Measurements from ENCODE around the gene PKP2. TPM values are rescaled to one million over a fixed set of nuclear protein-coding genes. Genes with fewer than 3 reads are reported as not detected.

PKP2 gene
- total RNA-seq, 2 experiments from 2014 or later, result 0.18 to 0.60 TPM

DNA sequence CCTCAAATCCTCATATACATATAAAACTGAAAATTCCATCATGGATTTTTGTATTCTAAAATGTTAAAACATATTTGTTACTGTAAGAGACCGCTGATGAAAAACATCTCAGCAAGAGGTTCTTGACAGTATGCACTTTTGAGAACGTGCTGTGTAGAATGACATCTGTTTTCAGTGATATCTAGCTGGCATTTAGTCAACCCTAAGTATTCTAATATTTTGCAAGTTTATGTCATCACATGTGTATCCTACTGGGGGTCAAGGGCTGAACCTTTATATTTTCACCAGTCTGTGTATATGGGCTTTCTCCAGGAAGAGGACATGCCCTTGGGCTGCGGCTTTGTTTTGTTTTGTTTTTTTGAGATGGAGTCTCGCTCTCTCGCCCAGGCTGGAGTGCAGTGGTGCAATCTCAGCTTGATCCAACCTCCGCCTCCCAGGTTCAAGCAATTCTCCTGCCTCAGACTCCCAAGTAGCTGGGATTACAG is 118.8 kb downstream of the PKP2 start:
- H3K36me3 Mint-ChIP-seq, result no peaks in the 10 kb centered on the region
- H3K27ac Mint-ChIP-seq, result no peak overlapping the region
- no peak for DNase-seq
- H3K9me3 Mint-ChIP-seq, result no peaks in the 10 kb centered on the region
- H3K27me3 Mint-ChIP-seq, result peaks cover 13% of the 10 kb centered on the region
- H3K4me1 Mint-ChIP-seq, result no peaks in the 10 kb centered on the region
- H3K4me3 Mint-ChIP-seq, result no peak overlapping the region

DNA sequence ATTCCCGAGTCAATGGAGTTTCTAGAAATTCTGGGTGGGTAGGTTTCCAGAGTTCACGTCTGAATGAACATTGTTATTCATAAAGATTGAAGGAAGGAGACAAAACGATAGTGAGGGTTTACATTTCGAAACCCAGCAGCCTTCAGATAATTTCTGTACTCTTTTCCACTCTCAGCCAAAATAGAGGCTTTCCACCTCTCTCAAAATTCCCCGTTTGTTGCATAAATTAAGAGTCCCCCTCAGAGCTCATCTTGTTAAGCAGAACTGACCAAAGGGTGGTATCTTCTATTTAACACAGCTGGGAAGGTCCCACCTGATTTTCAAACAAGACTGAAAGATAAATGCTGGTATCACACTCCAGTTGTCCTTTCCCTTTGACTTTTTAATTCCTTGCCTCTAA is 119.4 kb downstream of the PKP2 start:
- H3K27me3 Mint-ChIP-seq, result peaks cover 17% of the 10 kb centered on the region
- no peaks in the 10 kb centered on the region for H3K36me3 Mint-ChIP-seq
- H3K27ac Mint-ChIP-seq, result no peak overlapping the region
- H3K4me3 Mint-ChIP-seq, result no peak overlapping the region
- H3K9me3 Mint-ChIP-seq, result no peaks in the 10 kb centered on the region
- DNase-seq, result no peak
- no peaks in the 10 kb centered on the region for H3K4me1 Mint-ChIP-seq

DNA sequence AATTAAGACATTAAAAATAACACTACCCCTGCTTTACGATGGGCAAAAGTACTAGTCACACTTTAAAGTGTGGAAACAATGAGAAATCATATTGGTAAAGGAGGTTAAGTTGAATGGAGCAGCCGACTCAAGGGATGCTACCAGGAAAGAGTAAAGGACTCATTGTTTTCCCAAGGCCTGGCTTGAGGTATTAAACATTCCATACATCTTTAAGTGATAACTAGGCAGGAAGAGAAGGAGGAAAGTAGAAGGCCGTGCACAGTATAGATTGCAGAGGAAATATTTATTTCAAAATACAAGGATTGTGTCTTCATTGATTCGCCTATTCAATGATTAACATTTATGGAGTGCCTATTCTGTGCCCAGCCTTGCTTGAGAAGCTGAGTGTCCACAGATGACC is 120.3 kb downstream of the PKP2 start:
- Mint-ChIP-seq H3K4me3 (no peak overlapping the region), H3K9me3 (no peaks in the 10 kb centered on the region), H3K27ac (no peak overlapping the region), H3K36me3 (no peaks in the 10 kb centered on the region), H3K27me3 (peaks cover 21% of the 10 kb centered on the region), H3K4me1 (no peaks in the 10 kb centered on the region)
- DNase-seq, result no peak

DNA sequence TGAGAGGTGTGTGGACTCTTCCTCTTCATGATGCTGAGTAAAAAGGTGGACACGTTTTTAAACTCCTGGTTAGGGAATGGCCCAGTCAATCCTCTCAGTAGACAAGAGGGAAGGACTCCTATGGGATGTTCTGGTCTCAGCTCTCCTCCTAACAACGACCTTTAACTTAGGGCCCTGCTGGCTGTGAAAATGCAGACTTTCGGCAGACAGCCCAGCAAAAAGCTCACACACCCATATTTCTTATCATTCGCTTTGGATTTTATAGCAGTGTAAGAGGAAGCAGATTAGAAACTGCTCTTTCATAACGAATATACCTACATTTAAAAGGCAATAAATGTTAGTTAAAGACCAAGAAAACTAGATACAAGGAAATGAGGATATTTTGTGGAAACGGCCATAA is 122.9 kb downstream of the PKP2 start:
- no peaks in the 10 kb centered on the region for H3K36me3 Mint-ChIP-seq
- no peaks in the 10 kb centered on the region for H3K4me1 Mint-ChIP-seq
- H3K4me3 Mint-ChIP-seq, result no peak overlapping the region
- H3K27ac Mint-ChIP-seq, result no peak overlapping the region
- H3K9me3 Mint-ChIP-seq, result no peaks in the 10 kb centered on the region
- peaks cover 13% of the 10 kb centered on the region for H3K27me3 Mint-ChIP-seq
- DNase-seq, result no peak

DNA sequence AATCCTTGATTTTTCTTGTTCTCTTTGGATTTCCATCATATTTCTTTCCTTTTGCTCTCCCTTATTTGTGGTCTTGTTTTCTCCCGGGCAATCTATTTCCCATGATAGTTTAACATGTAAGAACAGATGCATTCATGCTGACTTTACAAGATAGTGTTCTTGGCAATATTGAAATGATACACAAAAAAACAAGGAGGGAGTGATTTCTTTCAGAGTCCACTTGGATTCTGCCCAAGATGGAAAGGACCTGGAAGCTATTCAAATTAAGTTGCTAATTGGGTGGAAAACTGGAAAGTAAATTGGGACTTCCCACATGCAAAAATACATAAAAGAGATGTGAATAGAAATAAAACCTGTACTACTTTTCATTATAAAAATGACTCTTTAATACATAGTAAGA is 126.4 kb downstream of the PKP2 start:
- Mint-ChIP-seq H3K36me3 (no peaks in the 10 kb centered on the region), H3K4me1 (no peaks in the 10 kb centered on the region), H3K27me3 (peaks cover 20% of the 10 kb centered on the region), H3K27ac (no peak overlapping the region), H3K4me3 (no peak overlapping the region), H3K9me3 (no peaks in the 10 kb centered on the region)
- DNase-seq, result no peak

DNA sequence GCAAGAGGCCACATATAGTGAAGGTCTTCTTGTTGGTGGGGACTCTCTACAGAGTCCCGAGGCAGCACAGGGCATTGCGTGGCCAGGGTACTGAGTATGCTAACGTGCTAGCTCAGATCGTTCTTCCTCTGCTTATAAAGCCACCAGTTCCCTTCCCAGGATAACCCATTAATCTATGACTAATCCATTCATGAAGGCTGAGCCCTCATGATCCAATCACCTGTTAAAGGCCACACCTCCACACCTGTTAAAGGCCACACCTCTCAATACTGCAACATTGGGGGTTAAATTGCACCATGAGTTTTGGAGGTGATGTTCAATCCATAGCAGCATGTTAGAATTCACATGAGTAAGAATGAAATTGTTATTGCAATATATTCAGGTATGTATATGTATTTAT is 128.1 kb downstream of the PKP2 start:
- DNase-seq, result no peak

DNA sequence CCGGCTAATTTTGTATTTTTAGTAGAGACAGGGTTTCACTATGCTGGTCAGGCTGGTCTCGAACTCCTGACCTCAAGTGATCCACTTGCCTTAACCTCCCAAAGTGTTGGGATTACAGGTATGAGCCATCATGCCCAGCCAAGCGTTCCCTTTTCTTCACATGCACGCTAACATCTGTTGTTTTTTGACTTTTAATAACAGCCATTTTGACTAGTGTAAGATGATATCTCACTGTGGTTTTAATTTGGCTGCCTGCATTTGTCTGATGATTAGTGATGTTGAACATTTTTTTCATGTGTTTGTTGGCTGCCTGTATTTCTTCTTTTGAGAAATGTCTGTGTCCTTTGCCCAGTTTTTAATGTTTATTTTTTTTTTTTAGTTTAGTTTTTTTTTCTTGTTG is 130.7 kb downstream of the PKP2 start:
- Mint-ChIP-seq H3K9me3 (no peaks in the 10 kb centered on the region), H3K4me3 (no peak overlapping the region), H3K36me3 (no peaks in the 10 kb centered on the region), H3K27ac (no peak overlapping the region), H3K27me3 (peaks cover 7% of the 10 kb centered on the region), H3K4me1 (no peaks in the 10 kb centered on the region)
- DNase-seq, result no peak

More for the DNA sequence above, 128.1 kb downstream of the PKP2 start:
- Mint-ChIP-seq H3K27ac (no peak overlapping the region), H3K27me3 (peaks cover 15% of the 10 kb centered on the region), H3K36me3 (no peaks in the 10 kb centered on the region), H3K9me3 (no peaks in the 10 kb centered on the region), H3K4me1 (no peaks in the 10 kb centered on the region), H3K4me3 (no peak overlapping the region)

DNA sequence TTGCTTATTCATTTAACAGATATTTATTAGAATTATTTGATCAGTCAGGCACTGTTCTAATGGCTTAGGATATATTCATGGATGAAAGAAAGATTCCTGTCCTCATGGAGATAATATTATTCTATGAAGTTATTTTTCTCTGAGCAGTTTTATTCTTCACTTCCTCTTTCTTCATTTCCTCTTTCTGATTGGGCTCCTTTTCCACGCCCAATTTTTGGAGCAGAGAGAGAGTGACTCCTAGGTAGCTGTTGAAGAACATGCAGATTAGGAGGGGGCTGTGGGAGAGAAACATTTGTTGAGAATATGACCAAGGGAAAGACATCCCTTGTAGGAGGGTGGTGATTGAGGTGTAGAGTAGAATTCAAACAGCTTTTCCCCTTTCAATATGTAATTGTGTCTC is 134.9 kb downstream of the PKP2 start:
- no peaks in the 10 kb centered on the region for H3K9me3 Mint-ChIP-seq
- H3K27me3 Mint-ChIP-seq, result no peaks in the 10 kb centered on the region
- no peaks in the 10 kb centered on the region for H3K4me1 Mint-ChIP-seq
- H3K4me3 Mint-ChIP-seq, result no peak overlapping the region
- no peaks in the 10 kb centered on the region for H3K36me3 Mint-ChIP-seq
- no peak for DNase-seq
- no peak overlapping the region for H3K27ac Mint-ChIP-seq

DNA sequence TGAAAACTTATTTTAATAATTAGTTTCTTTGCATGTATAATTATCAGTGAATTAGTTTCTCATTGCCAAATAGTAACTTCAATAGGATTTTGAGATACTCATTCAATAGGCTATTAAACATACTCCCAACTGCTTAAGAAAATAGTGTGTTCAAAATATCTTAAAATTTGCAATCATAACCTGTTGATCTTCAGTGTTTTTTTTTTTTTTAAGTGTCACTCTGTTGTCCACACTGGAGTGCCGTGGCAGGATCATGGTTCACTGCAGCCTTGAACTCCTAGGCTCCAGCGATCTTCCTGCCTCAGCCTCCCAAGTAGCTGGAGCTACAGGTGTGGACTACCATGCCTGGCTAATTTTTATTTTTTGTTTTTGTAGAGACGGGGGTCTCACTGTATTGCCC is 139.4 kb downstream of the PKP2 start:
- Mint-ChIP-seq H3K36me3 (peaks cover 15% of the 10 kb centered on the region), H3K9me3 (no peaks in the 10 kb centered on the region), H3K4me3 (no peak overlapping the region), H3K27ac (no peak overlapping the region), H3K27me3 (no peaks in the 10 kb centered on the region), H3K4me1 (peaks cover 20% of the 10 kb centered on the region)
- DNase-seq, result no peak

DNA sequence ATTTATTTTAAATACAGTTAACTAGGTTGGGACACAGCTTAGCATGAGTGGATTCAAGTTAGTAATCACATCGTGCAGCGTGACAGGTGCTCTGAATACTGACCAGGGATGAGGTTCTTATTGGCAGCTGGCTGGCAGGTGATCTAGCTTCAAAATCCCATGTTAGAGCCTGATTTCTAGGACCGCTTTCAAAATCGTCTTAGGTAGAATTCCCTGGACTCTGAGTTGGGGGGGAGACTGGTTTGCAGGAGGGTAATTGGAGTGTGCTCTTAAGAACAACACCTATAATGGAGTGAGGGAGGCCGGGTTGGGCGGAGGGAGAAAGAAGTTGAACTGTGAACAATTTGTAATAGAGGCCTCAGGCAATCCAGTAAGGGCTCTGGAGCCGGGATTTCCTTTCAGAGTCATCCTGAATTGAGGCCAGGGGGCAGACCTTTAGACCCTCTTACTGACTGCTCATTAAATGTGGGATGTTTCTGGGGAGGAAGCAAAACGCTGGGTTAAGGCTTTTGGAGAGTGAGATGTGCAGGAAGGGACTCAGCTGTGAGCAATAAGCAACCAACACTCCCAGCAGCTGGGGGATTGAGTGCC is 140.0 kb downstream of the PKP2 start:
- Mint-ChIP-seq H3K27me3 (no peaks in the 10 kb centered on the region), H3K27ac (no peak overlapping the region), H3K4me3 (peak overlapping the region; percentile 89), H3K36me3 (peaks cover 15% of the 10 kb centered on the region), H3K4me1 (peaks cover 20% of the 10 kb centered on the region), H3K9me3 (no peaks in the 10 kb centered on the region)
- DNase-seq, result no peak

DNA sequence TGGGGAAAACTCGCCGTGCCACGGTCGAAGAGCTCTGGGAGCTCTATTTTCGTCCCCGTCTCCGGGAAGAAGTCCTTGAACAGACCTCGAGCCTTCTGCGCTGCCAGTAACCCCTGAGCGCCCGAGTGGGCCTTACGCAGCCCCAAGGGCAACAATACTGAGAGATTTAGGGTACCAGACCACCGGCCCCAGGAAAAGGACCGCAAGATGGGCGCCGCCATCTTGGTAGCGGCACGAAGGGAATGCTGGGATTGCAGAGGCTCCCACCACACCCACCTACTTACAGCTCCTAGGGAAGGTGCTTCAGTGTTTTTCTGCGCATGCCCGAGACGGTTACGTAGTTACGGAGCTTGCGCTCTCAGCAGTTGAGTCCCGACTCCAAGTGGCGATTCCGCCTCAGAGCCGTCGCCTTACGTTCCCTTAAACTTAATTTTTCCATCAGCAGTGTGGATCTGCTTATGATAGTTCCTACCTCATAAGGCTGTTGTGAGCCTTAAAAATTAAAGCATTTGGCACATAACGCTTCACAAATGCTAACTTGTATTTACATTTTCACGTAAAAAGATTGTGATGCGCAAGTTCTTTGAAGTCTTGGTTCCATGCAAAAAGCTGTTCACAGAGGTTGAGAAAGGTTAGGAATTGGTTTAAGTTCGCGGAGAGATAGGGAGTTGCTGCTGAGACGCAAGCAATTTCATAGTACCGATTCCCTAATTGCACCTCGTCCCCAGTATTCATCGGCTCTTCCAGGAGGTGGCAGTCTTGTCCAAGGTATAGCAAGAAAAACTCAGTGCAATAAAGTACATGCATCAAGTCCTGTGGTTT is 140.7 kb downstream of the PKP2 start, which contains the start of gene YARS2:
Gene YARS2 (minus strand): TSS at position 244 of the 822 bp plus-strand sequence. CDS start 23 bp downstream, at position 221.
- Mint-ChIP-seq H3K27ac (peak within 1 kb of the TSS; percentile 87), H3K4me1 (peaks cover 20% of the 10 kb centered on the region), H3K27me3 (no peaks in the 10 kb centered on the region), H3K9me3 (no peaks in the 10 kb centered on the region), H3K36me3 (peaks cover 15% of the 10 kb centered on the region), H3K4me3 (peak within 1 kb of the TSS; percentile 89)
- DNase-seq, result peak; percentile 86

DNA sequence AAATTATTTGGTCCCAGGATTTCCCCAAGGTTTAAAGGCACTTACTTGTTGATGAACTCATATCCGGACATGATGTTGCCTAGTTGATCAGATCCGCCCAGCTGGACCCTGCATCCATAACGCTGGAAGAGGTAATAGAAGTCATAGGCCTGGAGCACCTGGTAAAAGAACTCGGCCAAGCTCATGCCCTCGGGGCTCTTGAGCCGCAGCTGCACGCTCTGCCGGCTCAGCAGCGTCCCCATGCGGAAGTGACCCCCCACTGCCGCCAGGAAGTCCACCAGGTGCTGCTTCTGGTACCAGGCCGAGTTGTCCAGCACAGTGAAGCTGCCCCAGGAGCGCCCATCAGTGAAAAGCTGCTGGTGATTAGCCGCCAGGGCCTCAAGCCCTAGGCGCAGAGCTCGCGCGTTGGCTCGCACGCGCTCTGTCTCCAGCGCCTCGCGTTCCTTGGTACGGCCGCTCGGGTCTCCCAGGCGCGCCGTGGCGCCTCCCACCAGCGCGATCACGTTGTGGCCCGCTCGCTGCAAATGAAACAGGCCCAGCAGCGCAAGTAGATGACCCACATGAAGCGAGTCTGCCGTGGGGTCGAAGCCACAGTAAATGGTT is 141.4 kb downstream of the PKP2 start:
- H3K4me3 Mint-ChIP-seq, result peak overlapping the region; percentile 89
- H3K27me3 Mint-ChIP-seq, result no peaks in the 10 kb centered on the region
- peak overlapping the region; percentile 87 for H3K27ac Mint-ChIP-seq

DNA sequence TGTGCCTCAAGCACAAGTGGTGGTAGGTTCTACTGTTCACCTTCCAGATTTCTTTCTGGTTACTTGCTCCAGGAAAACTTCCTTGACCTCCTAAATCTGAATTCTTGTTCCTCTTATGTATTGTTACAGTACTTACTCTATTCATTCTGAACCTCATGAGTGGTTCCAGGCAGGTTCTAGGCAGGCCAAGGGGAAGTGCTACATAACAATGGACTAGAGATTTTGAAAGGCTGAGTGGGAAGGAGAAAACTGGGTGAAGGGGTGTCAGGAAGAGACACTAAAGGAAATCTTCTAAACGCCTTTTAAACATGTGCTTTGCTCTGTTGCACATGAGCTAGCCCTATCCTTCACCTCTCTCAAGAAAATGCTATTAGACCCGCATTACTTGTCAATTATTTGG is 142.5 kb downstream of the PKP2 start:
- peak overlapping the region; percentile 78 for H3K27ac Mint-ChIP-seq
- peak overlapping the region; percentile 89 for H3K4me3 Mint-ChIP-seq
- DNase-seq, result no peak
- peaks cover 15% of the 10 kb centered on the region for H3K36me3 Mint-ChIP-seq
- H3K4me1 Mint-ChIP-seq, result peaks cover 20% of the 10 kb centered on the region
- H3K27me3 Mint-ChIP-seq, result no peaks in the 10 kb centered on the region
- H3K9me3 Mint-ChIP-seq, result no peaks in the 10 kb centered on the region

More for the DNA sequence above, 141.4 kb downstream of the PKP2 start:
- H3K9me3 Mint-ChIP-seq, result no peaks in the 10 kb centered on the region
- H3K36me3 Mint-ChIP-seq, result peaks cover 15% of the 10 kb centered on the region
- DNase-seq, result peak; percentile 78
- H3K4me1 Mint-ChIP-seq, result peaks cover 20% of the 10 kb centered on the region

DNA sequence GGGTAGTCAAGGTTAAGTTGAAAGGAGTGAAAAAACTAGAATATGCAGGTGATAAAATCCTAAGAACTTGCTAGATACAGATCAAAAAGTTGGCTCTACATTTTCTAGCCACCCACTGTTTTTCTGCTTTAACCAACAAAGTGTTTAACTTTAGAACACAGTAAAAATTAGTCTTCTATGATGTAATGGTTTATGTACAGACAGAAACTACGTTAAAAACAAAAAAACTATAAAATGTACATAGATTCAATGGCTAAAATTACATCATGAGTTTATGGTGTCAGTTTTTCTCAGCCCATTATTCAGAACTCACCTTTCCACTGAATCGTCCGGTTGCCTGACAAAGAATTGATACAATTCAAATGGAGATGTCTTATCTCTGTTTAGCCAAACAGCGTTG is 143.0 kb downstream of the PKP2 start:
- peak overlapping the region; percentile 89 for H3K4me3 Mint-ChIP-seq
- no peaks in the 10 kb centered on the region for H3K27me3 Mint-ChIP-seq
- H3K9me3 Mint-ChIP-seq, result no peaks in the 10 kb centered on the region
- H3K4me1 Mint-ChIP-seq, result peaks cover 20% of the 10 kb centered on the region
- peaks cover 15% of the 10 kb centered on the region for H3K36me3 Mint-ChIP-seq
- no peak for DNase-seq
- H3K27ac Mint-ChIP-seq, result peak overlapping the region; percentile 78

DNA sequence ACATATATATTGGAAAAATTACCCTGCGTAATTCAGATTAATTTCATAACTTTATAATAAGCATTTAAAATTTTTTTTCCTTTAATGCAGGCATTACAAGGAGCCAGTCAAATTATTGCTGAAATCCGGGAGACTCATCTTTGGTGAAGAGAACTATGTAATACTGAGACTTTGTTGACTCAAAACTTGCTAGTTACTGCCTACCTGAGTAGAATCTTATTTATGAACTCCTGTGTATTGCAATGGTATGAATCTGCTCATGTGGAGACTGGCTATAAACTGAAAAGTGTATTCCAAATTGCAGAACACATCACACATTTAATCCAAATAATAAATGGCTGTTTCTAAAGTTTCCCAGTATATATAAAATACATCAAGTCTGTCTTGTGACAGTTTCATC is 153.3 kb downstream of the PKP2 start:
- no peaks in the 10 kb centered on the region for H3K9me3 Mint-ChIP-seq
- DNase-seq, result no peak
- H3K4me3 Mint-ChIP-seq, result no peak overlapping the region
- peaks cover 12% of the 10 kb centered on the region for H3K36me3 Mint-ChIP-seq
- H3K4me1 Mint-ChIP-seq, result peaks cover 5% of the 10 kb centered on the region
- no peaks in the 10 kb centered on the region for H3K27me3 Mint-ChIP-seq
- no peak overlapping the region for H3K27ac Mint-ChIP-seq
